ENCODE data around the gene HERC6.
A peak's percentile ranks its signal among the peaks of the same experiment; 100 is the strongest.
"Not testable (repeated sequence)": the region's sequence is repeated elsewhere in the genome, so short reads cannot be mapped to it uniquely, and the experiment has no call there.

Gene HERC6

DNA sequence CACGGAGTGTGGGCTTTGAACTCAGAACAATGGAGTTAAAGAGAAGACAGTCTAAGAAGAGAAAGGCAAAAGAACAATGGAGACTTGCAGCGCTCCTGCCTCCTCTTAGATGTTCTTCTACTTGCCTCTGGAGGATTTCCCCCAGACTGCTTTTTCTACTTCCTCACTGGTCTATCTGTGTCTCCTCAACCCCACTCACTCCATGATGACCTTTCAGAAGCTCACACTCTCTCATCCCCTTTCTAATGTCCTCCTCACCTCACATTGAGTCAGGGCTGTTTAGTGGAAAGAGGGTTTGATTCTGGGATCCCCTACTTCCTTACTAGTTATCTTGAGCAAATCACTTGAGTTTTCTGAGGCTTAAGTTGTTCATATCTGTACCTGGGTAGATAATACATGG lies 12.2 kb upstream of the HERC6 start:
- FAIRE-seq (no peak), DNase-seq (ENCODE audit: insufficient read length, low spot score) (no peak)
- TF ChIP-seq, protein P1, sequence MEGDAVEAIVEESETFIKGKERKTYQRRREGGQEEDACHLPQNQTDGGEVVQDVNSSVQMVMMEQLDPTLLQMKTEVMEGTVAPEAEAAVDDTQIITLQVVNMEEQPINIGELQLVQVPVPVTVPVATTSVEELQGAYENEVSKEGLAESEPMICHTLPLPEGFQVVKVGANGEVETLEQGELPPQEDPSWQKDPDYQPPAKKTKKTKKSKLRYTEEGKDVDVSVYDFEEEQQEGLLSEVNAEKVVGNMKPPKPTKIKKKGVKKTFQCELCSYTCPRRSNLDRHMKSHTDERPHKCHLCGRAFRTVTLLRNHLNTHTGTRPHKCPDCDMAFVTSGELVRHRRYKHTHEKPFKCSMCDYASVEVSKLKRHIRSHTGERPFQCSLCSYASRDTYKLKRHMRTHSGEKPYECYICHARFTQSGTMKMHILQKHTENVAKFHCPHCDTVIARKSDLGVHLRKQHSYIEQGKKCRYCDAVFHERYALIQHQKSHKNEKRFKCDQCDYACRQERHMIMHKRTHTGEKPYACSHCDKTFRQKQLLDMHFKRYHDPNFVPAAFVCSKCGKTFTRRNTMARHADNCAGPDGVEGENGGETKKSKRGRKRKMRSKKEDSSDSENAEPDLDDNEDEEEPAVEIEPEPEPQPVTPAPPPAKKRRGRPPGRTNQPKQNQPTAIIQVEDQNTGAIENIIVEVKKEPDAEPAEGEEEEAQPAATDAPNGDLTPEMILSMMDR (IDR thresholded peaks at IDR 0.05; ENCODE audit: insufficient read depth, missing control alignments), result no peak

GRCh38 chr4:88367826-88368225 lies 10.8 kb upstream of the HERC6 start:
- no peak for FAIRE-seq
- no peak for DNase-seq (ENCODE audit: insufficient read length, low spot score)

GRCh38 chr4:88369180-88369812 lies 9.4 kb upstream of the HERC6 start:
- TF ChIP-seq, protein P1 (IDR thresholded peaks at IDR 0.05; ENCODE audit: insufficient read depth, missing control alignments), result peak; percentile 61
- FAIRE-seq; DNase-seq (ENCODE audit: insufficient read length, low spot score): not testable (repeated sequence)

More at GRCh38 chr4:88367826-88368225, 10.8 kb upstream of the HERC6 start:
- TF ChIP-seq, protein P1 (IDR thresholded peaks at IDR 0.05; ENCODE audit: insufficient read depth, missing control alignments), result no peak

DNA sequence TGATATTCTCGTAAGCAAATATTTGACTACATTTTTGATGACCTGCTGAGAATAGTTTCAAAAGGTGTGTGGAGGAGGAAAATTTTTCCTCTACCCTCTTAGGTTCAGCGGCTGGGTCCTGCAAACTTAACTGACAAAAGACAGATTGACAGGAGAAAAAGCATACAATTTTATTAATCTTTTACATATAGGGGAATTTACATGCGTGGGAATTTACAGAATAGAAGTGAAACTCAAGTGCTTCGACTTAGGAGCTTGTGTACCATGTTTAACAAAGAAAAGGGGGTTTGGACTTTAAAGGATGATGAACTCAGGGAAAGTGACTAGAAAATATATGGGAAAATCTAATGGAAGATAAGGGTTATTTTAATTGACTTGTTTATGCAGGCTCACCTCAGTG lies 2.5 kb downstream of the HERC6 start:
- TF ChIP-seq, protein P1 (IDR thresholded peaks at IDR 0.05; ENCODE audit: insufficient read depth, missing control alignments), result no peak
- no peak for FAIRE-seq
- no peak for DNase-seq (ENCODE audit: insufficient read length, low spot score)

DNA sequence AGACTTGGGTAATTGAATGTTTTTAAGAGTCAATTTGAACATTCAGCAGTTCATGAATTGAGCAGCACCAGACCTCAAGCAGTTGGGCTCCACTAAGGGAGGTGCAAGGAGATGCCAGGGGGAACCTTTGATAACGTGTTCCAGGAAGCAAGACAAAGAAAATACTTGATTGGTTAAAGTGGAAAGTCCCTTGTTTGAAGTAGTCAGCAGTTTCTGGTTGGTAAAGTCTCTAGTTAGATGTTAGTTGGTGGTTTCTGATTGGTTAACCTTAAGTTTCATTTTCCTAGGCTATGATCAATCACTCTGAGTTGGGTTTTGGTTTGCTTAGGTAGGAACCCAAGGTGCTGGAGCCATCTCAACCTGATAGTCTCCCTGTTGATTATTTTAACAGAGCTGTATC lies 4.0 kb downstream of the HERC6 start:
- DNase-seq (ENCODE audit: insufficient read length, low spot score), result no peak
- TF ChIP-seq, protein P1 (IDR thresholded peaks at IDR 0.05; ENCODE audit: insufficient read depth, missing control alignments), result no peak
- no peak for FAIRE-seq

DNA sequence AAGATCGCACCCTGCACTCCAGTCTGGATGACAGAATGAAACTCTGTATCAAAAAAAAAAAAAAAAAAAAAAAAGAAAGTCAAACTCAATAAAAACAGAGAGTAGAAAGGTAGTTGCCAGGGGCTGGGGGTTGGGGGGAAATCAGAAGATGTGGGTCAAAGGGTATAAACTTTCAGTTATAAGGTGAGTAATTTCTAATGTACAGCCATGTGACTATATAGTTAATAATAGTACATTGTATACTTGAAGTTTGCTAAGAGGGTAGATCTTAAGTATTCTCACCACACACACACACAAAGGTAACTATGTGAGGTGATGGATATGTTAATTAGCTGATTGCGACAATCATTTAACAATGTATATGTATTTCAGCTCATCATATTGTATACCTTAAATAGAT lies 11.5 kb downstream of the HERC6 start:
- TF ChIP-seq, protein P1 (IDR thresholded peaks at IDR 0.05; ENCODE audit: insufficient read depth, missing control alignments), result no peak
- FAIRE-seq (no peak), DNase-seq (ENCODE audit: insufficient read length, low spot score) (no peak)

DNA sequence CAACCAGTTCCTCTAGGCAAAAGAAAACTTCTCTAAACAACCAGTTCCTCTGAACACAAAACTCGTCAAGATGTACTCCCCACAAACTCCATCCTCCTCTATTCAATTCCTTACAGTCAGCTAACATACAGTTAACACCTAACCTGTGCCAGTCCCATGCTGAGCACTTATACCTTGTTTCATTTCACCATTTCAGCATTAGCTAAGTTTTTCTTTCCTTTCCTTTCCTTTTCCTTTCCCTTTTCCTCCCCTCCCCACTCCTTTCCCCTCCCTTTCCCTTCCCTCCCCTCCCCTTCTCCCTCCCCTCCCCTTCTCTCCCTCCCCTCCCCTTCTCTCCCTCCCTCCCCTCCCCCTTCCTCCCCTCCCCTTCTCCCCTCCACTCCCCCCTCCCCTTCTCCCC lies 13.1 kb downstream of the HERC6 start:
- no peak for DNase-seq (ENCODE audit: insufficient read length, low spot score)
- TF ChIP-seq, protein P1 (IDR thresholded peaks at IDR 0.05; ENCODE audit: insufficient read depth, missing control alignments), result no peak
- no peak for FAIRE-seq
